ENCODE measurements around the gene TIMP3.

The TIMP3 gene

GRCh38 chr22:32880893-32881596, 79.5 kb downstream of the TIMP3 start:
- no peak for DNase-seq (ENCODE audit: low read depth in 2 of 2)

- no peak for DNase-seq (ENCODE audit: low read depth in 2 of 2)
Observed at GRCh38 chr22:32882360-32882755, 80.9 kb downstream of the TIMP3 start.

- DNase-seq (ENCODE audit: low read depth in 2 of 2), result no peak
Observed at GRCh38 chr22:32882774-32883530, 81.4 kb downstream of the TIMP3 start.

- no peak for DNase-seq (ENCODE audit: low read depth in 2 of 2)
Observed at GRCh38 chr22:32887324-32887980, 85.9 kb downstream of the TIMP3 start.

GRCh38 chr22:32888976-32889375, 87.5 kb downstream of the TIMP3 start:
- no peak for DNase-seq (ENCODE audit: low read depth in 2 of 2)

- DNase-seq (ENCODE audit: low read depth in 2 of 2), result no peak
Observed at GRCh38 chr22:32896891-32897290, 95.4 kb downstream of the TIMP3 start.

GRCh38 chr22:32897400-32897799, 95.9 kb downstream of the TIMP3 start:
- DNase-seq (ENCODE audit: low read depth in 2 of 2), result no peak

GRCh38 chr22:32900886-32901635, 99.6 kb downstream of the TIMP3 start:
- no peak for DNase-seq (ENCODE audit: low read depth in 2 of 2)

- no peak for DNase-seq (ENCODE audit: low read depth in 2 of 2)
Observed at GRCh38 chr22:32901925-32902324, 100.4 kb downstream of the TIMP3 start.

GRCh38 chr22:32903507-32903906, 102.0 kb downstream of the TIMP3 start:
- DNase-seq (ENCODE audit: low read depth in 2 of 2), result no peak

GRCh38 chr22:32904044-32904443, 102.5 kb downstream of the TIMP3 start:
- DNase-seq (ENCODE audit: low read depth in 2 of 2), result no peak

GRCh38 chr22:32905400-32905799, 103.9 kb downstream of the TIMP3 start:
- DNase-seq (ENCODE audit: low read depth in 2 of 2), result no peak

- no peak for DNase-seq (ENCODE audit: low read depth in 2 of 2)
Observed at GRCh38 chr22:32909581-32910428, 108.3 kb downstream of the TIMP3 start.

GRCh38 chr22:32910429-32910772, 108.9 kb downstream of the TIMP3 start:
- DNase-seq (ENCODE audit: low read depth in 2 of 2), result no peak

- no peak for DNase-seq (ENCODE audit: low read depth in 2 of 2)
Observed at GRCh38 chr22:32911503-32911902, 110.0 kb downstream of the TIMP3 start.
